ENCODE results near the gene LRRC74B.
"Not testable (repeated sequence)": the region's sequence is repeated elsewhere in the genome, so short reads cannot be mapped to it uniquely, and the experiment has no call there.

Gene LRRC74B

GRCh38 chr22:21077884-21078508 is 32.2 kb downstream of the LRRC74B start:
- DNase-seq (ENCODE audit: low spot score): no peak

- no peak for DNase-seq (ENCODE audit: low spot score)
Observed at GRCh38 chr22:21078916-21079315, 33.2 kb downstream of the LRRC74B start.

DNA sequence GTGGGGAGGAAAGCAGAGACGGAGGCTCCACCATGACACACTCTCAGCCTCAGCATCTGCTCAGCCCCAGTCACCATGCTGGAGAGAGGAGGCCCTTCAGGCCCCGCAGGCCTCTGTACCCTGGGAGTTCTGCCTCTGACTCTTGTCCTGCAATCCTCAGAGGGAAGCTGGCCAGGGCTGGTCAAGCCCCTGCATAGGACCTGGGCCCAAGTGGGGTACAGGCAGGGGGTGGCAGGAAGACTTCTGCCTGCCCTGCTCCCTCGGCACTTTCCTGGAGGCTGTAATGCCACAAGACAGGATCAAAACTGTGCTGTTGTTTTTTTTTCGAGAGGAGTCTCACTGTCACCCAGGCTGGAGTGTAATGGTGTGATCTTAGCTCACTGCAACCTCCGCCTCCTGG is 33.7 kb downstream of the LRRC74B start:
- no peak for DNase-seq (ENCODE audit: low spot score)

- no peak for DNase-seq (ENCODE audit: low spot score)
Observed at GRCh38 chr22:21080435-21081137, 34.8 kb downstream of the LRRC74B start.

DNA sequence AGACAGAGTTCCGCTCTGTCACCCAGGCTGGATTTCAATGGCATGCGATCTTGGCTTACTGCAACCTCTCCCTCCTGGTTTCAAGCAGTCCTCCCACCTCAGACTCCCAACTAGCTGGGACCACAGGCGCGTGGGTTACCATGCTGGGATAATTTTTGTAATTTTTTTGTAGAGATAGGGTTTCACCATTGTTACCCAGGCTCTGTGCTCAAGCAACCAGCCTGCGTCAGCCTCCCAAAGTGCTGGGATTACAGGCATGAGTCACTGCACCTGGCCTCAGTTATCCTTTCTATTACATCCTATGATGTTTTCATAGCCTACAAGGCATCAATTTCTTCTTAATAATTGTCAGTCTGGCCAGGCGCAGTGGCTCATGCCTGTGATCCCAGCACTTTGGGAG is 36.5 kb downstream of the LRRC74B start:
- no peak for DNase-seq (ENCODE audit: low spot score)

DNA sequence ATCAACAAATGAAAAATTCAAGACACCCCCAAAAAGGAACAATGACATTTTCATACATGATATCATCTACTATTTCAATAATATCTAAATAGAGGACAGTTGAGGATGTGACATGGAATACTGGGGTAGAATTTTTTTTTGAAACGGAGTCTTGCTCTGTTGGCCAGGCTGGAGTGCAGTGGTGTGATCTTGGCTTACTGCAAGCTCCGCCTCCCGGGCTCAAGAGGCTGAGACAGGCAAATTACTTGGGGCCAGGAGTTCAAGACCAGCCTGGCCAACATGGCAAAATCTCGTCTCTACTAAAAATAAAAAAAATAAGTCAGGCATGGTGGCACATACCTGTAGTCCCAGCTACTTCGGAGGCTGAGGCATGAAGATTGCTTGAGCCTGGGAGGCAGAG is 41.4 kb downstream of the LRRC74B start:
- DNase-seq (ENCODE audit: low spot score): no peak

GRCh38 chr22:21087926-21088325 is 42.2 kb downstream of the LRRC74B start:
- DNase-seq (ENCODE audit: low spot score): not testable (repeated sequence)

GRCh38 chr22:21091220-21091619 is 45.5 kb downstream of the LRRC74B start:
- DNase-seq (ENCODE audit: low spot score): not testable (repeated sequence)

GRCh38 chr22:21092797-21093554 is 47.2 kb downstream of the LRRC74B start:
- DNase-seq (ENCODE audit: low spot score): no peak

DNA sequence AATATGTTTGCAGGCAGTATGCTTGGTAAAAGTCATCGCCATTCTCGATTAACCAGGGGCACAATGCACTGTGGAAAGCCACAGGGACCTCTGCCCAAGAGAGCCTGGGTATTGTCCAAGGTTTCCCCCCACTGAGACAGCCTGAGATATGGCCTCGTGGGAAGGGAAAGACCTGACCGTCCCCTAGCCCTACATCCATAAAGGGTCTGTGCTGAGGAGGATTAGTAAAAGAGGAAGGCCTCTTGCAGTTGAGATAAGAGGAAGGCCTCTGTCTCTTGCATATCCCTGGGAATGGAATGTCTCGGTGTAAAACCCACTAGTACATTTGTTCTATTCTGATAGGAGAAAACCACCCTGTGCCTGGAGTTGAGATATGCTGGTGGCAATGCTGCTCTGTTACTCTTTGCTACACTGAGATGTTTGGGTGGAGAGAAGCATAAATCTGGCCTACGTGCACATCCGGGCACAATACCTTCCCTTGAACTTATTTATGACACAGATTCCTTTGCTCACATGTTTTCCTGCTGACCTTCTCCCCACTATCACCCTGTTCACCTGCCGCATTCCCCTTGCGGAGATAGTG is 47.9 kb downstream of the LRRC74B start:
- DNase-seq (ENCODE audit: low spot score): not testable (repeated sequence)

DNA sequence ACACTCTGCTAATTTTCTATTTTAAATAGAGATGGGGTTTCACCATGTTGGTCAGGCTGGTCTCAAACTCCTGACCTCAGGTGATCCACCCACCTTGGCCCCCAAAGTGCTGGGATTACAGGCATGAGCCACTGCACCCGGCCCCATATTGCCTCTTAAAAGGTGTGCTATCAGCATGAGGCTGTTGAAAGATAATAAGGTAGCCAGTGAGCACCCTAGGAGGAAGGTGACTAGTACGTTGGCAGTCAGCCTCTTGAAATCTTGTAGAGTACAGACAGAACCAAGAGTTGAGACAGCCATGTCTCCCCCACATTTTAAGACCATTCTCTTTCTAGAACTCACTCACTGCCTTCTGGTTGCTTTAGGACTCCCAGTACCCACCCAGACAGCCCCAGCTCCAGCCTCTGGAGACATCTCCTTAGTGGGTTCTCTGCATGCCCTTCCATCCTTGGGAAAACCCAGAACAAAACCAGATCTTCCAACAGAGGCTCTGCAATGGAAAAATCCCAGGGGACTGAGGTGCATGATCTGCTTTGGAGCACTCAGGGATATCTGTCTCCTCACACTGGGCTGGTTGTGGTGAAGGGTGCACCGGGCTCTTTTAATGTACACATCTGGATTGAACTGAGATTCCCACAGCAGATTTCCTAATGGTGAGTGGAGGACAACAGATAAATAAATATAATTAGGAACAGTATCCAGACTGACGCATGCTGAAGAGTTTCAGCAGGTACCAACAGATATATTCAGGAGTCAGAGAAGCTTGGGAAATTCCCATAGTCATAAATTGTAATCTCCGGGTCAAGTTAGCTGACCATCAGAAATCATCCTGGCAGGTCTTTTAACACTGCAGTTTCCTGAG is 49.4 kb downstream of the LRRC74B start:
- DNase-seq (ENCODE audit: low spot score): no peak

DNA sequence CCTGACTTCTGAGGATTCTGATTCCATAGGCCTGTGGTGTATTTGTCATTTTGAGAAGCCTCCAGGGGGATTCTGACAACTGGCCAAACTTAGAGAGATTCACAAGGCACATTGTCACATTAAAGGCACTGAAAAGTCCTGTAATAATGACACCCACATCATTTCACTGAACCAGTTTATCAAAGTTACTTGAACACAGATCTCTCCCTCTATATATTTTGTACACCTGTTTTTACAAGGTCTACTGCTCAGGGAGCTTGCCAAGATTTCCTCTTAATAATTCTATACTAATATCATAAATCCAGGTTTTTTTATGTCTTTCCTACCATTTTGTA is 50.0 kb downstream of the LRRC74B start:
- DNase-seq (ENCODE audit: low spot score): no peak

GRCh38 chr22:21096878-21097277 is 51.1 kb downstream of the LRRC74B start:
- DNase-seq (ENCODE audit: low spot score): not testable (repeated sequence)

GRCh38 chr22:21098099-21098671 is 52.4 kb downstream of the LRRC74B start:
- DNase-seq (ENCODE audit: low spot score): no peak

DNA sequence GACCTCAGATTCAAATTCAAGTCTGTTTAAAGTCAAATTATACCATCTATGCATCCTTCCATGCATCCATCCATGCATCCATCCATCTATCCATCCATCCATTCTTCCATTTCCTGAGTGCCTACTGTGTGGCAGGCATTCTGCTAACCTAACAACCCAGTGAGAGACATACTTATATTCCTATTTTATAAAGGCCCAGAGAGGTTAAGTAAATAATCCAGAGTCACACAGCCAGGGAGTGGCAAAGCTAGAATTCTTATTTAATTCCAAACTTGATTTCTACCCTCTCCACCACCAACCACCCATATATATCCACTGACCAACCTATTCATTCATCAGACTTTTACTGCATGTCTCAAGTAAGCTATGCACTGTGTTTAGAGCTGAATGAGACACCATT is 53.8 kb downstream of the LRRC74B start:
- no peak for DNase-seq (ENCODE audit: low spot score)

- DNase-seq (ENCODE audit: low spot score): no peak
Observed at GRCh38 chr22:21100149-21101032, 54.6 kb downstream of the LRRC74B start.

DNA sequence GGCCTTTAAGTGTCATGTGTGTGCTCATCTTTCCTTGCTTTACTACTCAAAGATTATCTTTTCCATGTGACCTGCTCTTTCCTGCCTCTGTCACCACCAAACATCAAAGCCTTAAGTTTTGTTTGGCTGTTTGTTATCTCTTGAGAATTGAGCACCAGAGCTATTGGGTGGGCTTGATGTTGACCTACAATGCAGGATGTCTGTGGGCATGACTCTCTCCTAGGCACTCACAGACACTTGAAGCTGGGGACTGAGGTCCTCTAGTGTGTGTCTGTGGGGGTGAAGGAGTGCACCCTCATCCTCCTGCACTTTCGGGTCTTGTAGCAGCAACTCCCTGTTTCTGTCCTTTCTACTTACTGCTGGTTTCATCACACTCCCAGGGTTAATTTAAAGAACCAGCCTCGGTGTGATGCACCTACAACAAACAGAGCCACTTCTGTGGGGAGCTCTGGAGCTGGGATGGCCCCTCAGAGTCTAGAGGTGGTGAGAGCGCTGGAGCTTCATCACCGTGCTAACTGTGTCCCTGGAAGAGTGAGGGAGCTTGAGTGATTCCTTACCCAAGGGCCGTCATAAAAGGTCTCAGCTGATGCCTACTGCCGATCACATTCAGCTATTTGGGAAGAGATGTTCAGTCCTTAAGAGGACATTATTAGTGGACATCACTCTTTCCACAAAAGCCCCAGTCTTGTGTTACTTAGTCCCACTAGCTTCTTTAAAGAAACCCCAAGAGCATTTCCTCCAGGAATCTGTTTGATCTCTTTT is 56.3 kb downstream of the LRRC74B start:
- DNase-seq (ENCODE audit: low spot score): no peak

DNA sequence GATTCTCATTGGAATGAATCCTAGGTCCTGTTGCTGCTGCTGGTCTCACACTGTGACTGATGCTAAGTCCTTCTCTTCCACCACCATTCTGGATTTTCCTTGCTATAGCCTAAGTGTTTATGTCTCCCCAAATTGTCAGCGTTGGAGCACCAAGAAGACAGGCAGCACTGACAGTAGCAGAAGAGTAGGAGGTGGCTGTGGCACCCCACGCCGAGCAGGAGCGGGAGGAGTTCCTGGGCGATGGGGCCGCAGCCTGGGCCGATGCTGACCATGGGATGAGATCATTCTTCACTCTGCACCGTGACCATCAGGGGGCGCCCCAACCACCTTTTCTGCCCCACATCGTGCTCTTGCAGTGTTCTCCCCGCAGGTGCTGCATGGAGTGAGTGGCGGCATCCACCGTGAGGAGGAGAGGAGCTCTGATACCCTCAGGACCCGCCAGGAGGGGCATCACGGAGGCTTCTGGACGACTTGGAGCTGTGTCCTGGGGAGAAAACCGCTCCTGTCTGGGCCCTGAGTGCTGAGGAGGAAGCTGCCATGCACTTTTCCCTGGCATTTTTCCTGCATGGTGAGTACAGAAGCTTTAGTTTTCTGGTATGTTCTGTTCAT is 57.0 kb downstream of the LRRC74B start:
- peak; percentile 93 for DNase-seq (ENCODE audit: low spot score)

- DNase-seq (ENCODE audit: low spot score): no peak
Observed at GRCh38 chr22:21103633-21104032, 57.9 kb downstream of the LRRC74B start.
